NT2/D1 (cell line): ENCODE data around the gene APOE.

Experiments
- SUZ12 ChIP-seq: IDR thresholded peaks from 2 replicates; pipeline ENCODE4 v1.6.1; 2011; ENCODE audit not compliant: insufficient read length, insufficient read depth; ENCODE audit errors: extremely low read depth
- ZNF274 ChIP-seq: IDR thresholded peaks from 2 replicates; pipeline ENCODE4 v1.6.1; 2011; ENCODE audit warnings: mild to moderate bottlenecking, low read depth, low read length

DNA sequence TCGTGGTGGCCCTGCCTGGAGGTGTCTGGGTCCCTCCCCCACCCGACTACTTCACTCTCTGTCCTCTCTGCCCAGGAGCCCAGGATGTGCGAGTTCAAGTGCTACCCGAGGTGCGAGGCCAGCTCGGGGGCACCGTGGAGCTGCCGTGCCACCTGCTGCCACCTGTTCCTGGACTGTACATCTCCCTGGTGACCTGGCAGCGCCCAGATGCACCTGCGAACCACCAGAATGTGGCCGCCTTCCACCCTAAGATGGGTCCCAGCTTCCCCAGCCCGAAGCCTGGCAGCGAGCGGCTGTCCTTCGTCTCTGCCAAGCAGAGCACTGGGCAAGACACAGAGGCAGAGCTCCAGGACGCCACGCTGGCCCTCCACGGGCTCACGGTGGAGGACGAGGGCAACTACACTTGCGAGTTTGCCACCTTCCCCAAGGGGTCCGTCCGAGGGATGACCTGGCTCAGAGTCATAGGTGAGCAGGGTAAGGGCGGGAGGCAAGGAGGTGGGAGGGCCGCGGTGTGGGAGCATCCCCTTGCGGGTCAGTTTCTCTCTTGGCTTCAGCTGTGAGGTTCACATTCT is 40.3 kb upstream of the APOE start:
- TF ChIP-seq ZNF274 = no peak
- no peak for TF ChIP-seq SUZ12
